AG04449 (cell line): ENCODE data around the gene SHH.

ENCODE experiments used
- CTCF ChIA-PET: fragments of 350-600 bp; formaldehyde crosslinking; extraction: SDS; loops from one replicate; lab custom pipeline; 2021; ENCODE audit warnings: antibody characterized with exemption; lab: Yijun Ruan, JAX
- POLR2A ChIA-PET: fragments of 400-600, 350-600 bp; formaldehyde crosslinking; extraction: SDS; loops from one replicate; lab custom pipeline; 2020; ENCODE audit warnings: antibody characterized with exemption, inconsistent platforms; lab: Yijun Ruan, JAX
- DNase-seq: peaks from one replicate; pipeline ENCODE4 v3.0.0-alpha.2; 2010; ENCODE audit warnings: low read depth, low spot score
- H3K4me3 ChIP-seq: 2 replicates; pipeline ENCODE4 v1.5.1; 2011; ENCODE audit warnings: low read depth, mild to moderate bottlenecking, control low read depth, low read length
- CTCF ChIP-seq: IDR thresholded peaks from one replicate; pipeline ENCODE4 v1.5.1; 2011; ENCODE audit warnings: mild to moderate bottlenecking, moderate library complexity, low read length, control low read depth, inconsistent platforms; ENCODE audit not compliant: insufficient read depth; ENCODE audit errors: missing control alignments

SHH gene

GRCh38 chr7:155804431-155804831 is 7.8 kb downstream of the SHH start:
- no peak for DNase-seq
- ChIA-PET POLR2A (no interaction called here), CTCF (interaction anchor here (0.7 to 2.6 kb wide), 8 partner anchors 10 to 1096 kb away, joined by 3 to 10 read pairs (median 4); no protein-coding TSS in a partner anchor)
- no peak for TF ChIP-seq CTCF
- no peak overlapping the region for H3K4me3 ChIP-seq

GRCh38 chr7:155803418-155804376 is 8.6 kb downstream of the SHH start:
- ChIA-PET POLR2A (no interaction called here), CTCF (interaction anchor here (0.5 to 2.6 kb wide), 6 partner anchors 9 to 1547 kb away, joined by 3 to 10 read pairs (median 4); no protein-coding TSS in a partner anchor)
- peak overlapping the region; percentile 41 for H3K4me3 ChIP-seq
- TF ChIP-seq CTCF = no peak
- DNase-seq = no peak

GRCh38 chr7:155802906-155803417 is 9.3 kb downstream of the SHH start:
- DNase-seq = no peak
- CTCF ChIA-PET = no interaction called here
- TF ChIP-seq CTCF = no peak
- H3K4me3 ChIP-seq = no peak overlapping the region
- POLR2A ChIA-PET = no interaction called here

GRCh38 chr7:155802291-155802690 is 10.0 kb downstream of the SHH start:
- no peak overlapping the region for H3K4me3 ChIP-seq
- CTCF ChIA-PET = no interaction called here
- TF ChIP-seq CTCF = no peak
- DNase-seq = no peak
- POLR2A ChIA-PET = no interaction called here

- ChIA-PET CTCF (interaction anchor here (1.4 to 1.9 kb wide), 2 partner anchors 963 to 1017 kb away, joined by 5 to 10 read pairs; no protein-coding TSS in a partner anchor), POLR2A (no interaction called here)
- no peak overlapping the region for H3K4me3 ChIP-seq
- TF ChIP-seq CTCF = no peak
- no peak for DNase-seq
Measured at GRCh38 chr7:155800741-155801267, 11.5 kb downstream of the SHH start.

GRCh38 chr7:155800301-155800700 is 12.0 kb downstream of the SHH start:
- ChIA-PET POLR2A (no interaction called here), CTCF (interaction anchor here (1.6 to 1.9 kb wide), 2 partner anchors 872 to 1017 kb away, joined by 6 to 10 read pairs; no protein-coding TSS in a partner anchor)
- TF ChIP-seq CTCF = no peak
- H3K4me3 ChIP-seq = no peak overlapping the region
- DNase-seq = no peak
